ENCODE results near the gene SCIN.
"Not testable (repeated sequence)": the region's sequence is repeated elsewhere in the genome, so short reads cannot be mapped to it uniquely, and the experiment has no call there.

Gene SCIN

DNA sequence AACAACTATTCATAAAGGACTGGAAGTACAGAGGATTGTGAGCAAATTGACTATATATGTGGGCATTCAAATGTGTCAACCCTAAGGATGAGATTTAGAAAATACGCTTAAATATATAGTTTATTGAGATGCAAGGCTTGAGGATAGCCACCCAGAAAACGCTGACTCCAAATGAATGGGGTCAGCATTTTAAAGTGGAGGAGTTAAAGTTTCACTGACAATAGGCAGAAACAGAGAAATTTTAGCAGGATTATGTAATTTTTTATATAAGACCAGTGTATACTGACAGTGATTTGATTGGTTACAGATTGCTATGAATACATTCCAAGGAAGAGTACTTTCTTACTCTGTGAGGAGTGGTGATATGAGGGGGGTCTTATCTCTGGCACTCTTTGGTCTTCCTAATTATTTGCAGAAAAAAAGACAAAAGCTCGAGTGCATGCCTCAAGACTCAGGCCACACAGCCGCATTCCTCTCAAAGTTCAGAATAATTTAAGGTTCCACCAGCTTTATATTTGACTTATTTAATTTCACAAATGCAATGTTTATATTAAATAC is 78.3 kb downstream of the SCIN start:
- no peak for DNase-seq (ENCODE audit: low read depth)

DNA sequence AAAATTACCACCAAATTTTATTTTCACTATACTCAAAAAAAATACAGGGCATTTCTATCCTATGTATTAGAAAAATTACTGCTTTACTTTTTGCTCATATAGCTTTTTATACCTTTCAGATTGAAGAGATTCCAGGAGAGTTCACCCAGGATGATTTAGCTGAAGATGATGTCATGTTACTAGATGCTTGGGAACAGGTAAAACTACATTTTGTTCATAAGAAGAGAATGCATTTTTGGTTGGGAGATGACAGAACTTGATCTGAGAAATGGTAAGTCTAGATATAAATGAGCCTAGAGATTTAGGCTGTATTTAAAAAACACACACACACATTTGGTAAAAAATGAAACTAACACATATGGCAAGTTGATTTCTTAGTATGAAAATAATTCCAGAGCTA is 78.8 kb downstream of the SCIN start:
- no peak for DNase-seq (ENCODE audit: low read depth)

DNA sequence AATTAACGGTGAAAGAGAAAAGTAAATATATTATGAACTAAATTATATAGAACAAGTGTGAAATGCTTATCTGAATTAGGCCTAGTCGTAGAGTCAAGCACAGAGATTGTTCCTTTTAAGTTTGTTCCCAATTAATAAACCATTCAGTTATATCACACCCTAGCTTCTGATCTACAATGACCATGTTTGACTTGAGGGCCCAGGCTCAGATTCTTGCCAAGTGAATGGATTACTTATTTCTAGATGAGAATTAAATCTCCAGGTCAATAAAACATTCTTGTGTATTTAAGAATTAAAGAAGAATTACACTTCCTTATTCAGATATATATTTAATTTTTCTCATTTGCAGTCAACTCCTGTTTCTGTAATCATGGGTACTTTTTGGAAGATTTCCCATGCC is 79.6 kb downstream of the SCIN start:
- DNase-seq (ENCODE audit: low read depth) = no peak

DNA sequence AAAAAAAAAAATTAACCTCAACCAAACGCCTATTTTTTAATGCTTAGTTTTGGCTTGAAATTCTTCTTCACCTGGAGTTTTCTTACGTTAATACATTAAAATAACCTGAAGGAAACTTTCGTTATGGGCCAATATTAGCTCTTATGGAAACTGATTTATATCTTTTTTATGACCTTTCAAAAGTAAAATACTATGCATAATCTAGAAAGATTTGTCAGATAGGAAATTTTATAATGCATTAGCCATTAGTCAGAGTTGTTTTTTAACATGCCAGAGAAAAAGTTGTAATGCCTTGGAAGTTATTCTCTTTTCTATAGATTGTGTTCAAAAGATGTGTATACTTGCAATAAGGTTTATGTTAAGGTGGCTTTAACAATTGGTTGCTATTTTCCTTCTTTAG is 82.6 kb downstream of the SCIN start:
- DNase-seq (ENCODE audit: low read depth) = no peak

DNA sequence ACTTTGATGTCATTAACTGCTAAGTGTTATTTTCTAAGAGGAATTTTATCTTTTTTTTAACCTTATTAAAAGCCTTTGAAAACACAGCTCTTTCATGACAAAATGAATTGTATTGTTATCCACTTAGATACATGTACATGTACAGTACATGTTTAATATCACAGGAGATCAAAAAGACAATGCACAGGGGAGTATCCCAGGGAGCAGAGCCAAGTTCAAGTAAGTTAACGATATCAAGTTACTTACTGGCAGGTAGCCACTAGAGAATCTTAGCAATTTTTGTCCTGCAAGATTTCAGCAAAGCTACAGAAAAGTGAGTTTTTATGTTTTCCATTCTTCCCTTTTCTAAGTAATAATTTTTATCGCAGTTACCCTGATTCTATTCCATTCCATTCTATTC is 83.0 kb downstream of the SCIN start:
- DNase-seq (ENCODE audit: low read depth) = no peak

DNA sequence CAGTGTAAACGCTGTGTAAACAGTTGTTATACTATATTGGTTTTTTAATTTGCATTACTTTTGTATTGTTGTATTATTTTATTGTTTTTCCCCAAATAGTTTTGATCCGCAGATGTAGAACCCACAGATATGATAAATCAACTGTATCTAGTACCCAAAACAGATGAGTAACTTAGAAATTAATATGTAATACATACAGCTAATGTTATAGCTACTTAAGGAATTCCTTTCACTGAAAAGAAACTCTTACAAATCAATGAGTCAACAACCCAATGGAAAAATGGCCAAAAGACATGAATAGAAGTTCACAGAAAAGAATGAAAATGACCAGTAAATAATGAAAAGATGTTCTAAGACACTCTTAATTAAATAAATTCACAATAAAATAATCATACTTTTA is 84.6 kb downstream of the SCIN start:
- DNase-seq (ENCODE audit: low read depth) = no peak

DNA sequence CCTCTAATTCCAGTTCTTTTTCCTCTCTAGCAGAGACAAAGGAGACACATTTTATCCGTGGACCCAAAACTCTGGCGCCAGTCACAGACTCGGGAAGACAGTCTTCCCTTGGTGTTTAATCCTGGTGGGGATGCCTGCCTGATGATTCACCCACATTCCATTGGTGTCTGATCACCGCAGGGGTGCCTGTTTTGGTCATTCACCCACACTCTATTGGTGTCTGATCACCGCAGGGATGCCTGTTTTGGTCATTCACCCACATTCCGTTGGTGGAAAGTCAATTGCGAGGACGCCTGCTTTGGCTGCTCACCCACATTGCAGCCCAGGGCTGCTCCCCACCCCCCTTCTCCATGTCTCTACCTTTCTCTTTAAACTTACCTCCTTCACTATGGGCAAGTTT is 89.9 kb downstream of the SCIN start:
- DNase-seq (ENCODE audit: low read depth) = not testable (repeated sequence)

DNA sequence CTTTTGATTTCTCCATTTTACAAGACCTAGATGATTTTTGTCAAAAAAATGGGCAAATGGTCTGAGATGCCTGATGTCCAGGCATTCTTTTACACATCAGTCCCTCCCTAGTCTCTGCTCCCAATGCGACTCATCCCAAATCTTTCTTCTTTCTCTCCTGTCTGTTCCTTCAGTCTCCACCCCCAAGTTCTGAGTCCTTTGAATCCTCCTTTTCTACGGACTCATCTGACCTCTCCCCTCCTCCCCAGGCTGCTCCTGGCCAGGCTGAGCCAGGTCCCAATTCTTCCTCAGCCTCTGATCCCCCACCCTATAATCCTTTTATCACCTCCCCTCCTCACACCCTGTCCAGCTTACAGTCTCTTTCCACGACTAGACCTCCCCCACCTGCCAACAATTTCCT is 90.5 kb downstream of the SCIN start:
- DNase-seq (ENCODE audit: low read depth) = not testable (repeated sequence)

DNA sequence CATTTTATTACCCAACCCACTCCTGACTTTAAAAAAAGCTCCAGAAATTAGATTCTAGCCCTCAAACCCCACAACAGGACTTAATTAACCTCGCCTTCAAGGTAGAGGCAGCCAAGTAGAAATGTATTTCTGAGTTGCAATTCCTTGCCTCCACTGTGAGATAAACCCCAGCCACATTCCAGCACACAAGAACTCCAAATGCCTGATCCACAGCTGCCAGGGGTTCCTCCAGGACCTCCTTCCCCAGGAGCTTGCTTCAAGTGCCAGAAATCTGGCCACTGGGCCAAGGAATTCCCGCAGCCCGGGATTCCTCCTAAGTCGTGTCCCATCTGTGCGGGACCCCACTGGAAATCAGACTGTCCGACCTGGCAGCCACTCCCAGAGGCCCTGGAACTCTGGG is 91.1 kb downstream of the SCIN start:
- DNase-seq (ENCODE audit: low read depth) = no peak

DNA sequence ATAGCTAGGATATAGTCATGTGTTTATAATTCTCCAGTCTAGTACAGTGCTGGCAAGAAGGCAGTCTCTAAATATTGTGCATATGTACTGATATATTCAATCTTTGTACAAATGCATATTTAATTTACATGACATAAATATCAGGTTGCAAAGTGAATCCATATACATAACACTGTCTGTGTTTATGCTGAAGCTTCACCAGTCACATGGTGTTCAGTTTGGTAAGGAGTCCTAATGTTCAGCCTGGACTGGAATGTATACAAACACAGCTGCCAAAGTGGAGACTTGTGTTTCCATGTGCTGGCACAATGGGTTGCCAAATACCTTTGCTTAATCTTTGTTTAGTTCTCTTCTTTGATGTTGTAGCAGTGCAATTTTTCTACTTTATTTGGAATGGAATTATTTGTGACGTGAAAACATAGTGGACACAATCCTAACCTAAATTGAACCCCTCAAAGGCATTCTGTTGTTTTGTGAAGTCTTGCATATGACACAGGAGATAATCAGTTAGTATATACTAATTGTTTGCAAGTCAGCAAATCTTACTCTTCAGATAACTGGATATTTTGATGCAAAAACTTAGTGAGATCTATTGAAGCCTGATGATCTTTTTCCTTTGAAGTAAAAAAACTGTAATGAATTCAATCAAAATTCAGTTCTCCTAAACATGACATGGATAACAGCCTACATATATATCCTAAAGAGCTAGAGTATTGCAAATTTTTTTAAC is 99.6 kb downstream of the SCIN start:
- no peak for DNase-seq (ENCODE audit: low read depth)

DNA sequence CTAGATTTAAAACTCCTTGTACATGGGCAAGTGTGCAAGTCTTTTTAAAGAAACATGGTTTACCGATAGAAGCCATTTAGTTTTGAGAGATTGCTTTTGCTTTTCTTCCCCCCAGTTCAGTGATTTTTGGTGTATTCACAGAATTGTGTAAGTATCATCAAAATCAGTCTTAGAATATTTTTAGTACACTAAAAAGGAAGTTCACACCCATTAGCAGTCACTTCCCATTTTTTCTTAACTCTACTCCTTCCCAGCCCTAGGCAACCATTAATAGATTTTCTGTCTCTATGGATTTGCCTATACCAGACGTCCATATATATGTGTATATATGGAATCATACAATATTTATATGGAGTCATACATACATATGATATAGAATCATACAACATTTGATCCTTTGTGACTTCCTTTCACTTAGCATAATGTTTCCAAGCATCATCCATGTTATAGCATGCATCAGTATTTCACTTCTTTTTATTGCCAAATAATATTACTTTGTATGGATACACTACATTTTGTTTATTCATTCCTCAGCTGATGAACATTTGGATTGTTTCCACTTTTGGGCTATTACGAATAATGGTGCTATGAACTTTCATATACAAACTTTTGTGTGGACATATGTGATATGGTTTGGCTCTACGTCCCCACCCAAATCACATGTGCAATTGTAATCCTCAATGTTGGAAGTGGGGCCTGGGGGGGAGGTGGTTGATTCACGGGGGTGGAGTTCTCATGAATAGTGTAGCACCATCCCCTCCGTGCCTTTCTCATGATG is 100.4 kb downstream of the SCIN start:
- no peak for DNase-seq (ENCODE audit: low read depth)

DNA sequence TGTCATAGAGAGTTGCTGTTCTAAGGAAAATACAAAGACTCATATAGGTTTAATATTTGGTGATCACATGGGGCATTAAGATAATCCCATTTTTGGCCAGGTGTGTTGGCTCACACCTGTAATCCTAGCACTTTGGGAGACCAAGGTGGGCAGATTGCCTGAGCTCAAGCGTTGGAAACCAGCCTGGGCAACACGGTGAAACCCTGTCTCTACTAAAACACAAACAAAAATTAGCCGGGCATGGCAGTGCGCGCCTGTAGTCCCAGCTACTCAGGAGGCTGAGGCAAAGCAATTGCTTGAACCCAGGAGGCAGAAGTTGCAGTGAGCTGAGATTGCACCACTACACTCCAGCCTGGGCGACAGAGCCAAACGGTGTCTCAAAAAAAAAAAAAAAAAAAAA is 102.9 kb downstream of the SCIN start:
- not testable (repeated sequence) for DNase-seq (ENCODE audit: low read depth)

DNA sequence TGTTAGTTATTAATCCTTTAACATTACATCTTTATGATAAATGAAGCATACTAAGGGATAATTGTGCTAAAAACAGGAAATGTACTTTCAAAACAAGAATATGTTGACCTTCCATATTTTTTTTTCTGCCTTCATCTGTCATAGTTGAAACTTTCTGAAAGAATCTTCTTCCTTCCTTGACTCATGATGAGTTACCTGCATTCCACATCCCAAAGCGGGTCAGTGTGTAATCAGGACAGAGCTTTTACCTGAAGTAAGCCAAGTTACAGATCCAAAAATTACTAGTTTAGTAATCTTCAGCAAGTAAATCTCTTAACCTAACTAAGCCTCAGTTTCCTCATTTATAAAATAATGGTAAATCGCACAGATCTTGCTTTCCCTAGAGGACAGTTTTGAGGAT is 103.5 kb downstream of the SCIN start:
- DNase-seq (ENCODE audit: low read depth) = no peak

DNA sequence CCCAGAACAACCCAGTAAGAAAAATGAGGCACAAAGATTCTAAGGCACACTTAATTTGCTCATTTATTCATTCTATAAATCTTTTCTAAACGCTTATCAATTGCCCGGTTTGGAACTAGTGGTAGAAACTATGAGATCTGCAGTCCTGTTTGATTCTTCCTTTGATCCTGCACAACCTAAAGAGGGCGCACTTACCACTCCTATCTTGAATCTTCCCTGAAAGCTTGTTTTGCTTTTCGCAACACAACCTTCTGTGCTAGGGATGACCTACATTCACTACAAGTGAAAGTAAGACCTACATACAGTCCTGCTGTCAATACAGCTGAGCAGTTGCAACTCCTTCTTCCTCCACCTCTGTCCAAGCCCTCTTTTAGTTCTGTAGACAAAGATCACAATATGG is 104.3 kb downstream of the SCIN start:
- DNase-seq (ENCODE audit: low read depth) = no peak

DNA sequence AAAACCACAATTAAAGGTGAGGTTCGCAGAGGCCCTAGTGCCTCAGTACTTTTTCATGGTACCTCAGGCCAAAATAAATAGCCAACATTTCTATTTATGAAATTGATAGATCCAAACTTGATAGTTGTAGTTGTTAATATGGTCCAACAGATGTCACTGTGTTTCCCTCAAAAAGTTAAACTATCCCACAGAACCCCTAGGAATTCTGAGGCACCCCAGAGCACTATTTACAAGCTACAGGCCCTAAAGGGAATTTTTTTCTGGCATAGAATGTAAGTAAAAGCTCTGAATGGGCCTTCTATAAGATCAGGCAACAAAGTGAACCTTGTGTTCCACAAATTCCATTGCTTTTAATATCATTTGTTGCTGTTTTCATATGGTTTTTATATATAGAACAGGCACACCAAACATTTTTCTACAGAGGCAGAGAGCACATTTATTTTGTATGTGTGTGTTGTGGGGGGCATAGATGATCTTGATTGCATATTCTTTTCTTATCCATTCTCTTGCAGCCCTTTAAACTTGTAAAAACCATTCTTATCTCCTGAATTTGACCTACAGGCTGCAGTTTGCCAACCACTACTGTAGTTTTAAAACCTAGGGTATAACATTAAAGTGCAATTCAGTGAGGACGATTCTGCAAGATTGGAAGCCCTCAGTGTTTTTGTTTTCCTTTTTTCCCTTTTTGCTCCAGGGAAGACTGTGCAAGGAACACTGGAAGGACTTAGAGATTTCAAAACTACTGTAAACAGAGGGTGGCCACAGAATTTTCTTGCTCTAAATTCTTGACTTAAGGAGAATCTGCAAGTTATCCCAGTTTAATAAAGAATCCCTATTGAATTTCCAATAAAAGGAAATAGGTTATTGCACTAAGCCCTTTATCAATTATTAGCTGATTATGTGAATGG is 113.4 kb downstream of the SCIN start:
- DNase-seq (ENCODE audit: low read depth) = no peak

DNA sequence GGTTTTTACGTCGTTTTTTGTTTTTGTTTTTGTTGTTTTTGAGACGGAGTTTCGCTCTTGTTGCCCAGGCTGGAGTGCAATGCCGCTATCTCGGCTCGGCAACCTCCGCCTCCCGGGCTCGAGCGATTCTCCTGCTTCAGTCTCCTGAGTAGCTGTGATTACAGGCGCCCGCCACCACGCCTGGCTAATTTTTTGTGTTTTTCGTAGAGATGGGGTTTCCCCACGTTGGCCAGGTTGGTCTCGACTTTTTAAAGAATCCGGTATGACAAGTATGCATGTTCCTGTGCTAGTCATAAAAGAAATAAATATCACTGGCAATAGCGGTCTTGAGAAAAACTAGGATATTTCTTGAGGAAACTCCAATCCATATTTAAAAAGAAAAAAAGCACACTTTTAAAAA is 114.2 kb downstream of the SCIN start:
- no peak for DNase-seq (ENCODE audit: low read depth)

DNA sequence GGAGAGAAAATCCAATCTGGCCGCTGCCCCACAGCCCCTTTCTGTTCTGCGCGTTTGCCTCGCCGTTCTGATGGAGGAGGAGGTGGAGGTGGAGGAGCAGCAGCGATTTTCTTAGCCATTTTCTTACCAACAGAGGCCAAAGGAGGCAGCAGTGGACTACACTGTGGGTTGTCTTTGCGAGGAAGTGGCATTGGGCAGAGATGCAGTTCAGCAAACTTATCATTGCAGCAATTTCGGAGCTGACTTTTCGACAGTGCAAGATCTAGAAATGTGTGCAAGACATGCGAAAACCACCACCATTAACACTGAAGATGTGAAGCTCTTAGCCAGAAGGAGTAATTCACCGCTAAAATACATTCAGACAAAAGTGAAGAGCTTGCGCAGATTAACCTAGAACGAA is 115.0 kb downstream of the SCIN start:
- DNase-seq (ENCODE audit: low read depth) = no peak

DNA sequence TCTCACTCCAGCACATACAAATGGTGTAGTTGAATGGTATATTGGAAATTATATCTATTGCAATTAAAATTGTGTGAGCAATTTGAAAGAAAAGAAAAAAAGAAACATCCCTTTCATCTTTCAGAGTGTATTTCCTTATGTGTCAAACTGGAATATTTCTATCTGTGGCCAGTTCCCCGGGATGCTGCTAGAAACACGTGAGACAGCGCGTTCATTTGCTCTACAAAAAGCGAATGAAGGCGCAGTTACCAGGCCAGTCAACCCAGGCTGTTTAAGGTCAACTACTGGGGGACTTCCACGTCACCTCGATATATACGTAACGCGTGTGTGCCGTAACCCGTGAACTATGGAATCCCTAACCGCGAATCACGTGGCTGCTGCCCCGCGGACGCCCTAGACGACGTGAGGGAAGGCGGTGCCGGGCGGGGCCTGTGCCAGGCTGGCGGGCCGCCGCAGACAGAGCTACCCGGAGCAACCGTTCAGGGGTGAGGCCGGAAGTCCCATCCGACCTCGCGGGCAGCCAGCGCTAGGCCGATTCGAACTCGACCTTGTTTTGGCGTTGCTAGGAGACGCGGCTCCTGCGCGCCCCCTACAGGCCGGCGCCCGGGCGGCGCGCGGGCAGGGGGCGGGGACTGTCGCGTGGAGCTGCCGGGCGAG is 115.8 kb downstream of the SCIN start:
- DNase-seq (ENCODE audit: low read depth) = peak; percentile 81

DNA sequence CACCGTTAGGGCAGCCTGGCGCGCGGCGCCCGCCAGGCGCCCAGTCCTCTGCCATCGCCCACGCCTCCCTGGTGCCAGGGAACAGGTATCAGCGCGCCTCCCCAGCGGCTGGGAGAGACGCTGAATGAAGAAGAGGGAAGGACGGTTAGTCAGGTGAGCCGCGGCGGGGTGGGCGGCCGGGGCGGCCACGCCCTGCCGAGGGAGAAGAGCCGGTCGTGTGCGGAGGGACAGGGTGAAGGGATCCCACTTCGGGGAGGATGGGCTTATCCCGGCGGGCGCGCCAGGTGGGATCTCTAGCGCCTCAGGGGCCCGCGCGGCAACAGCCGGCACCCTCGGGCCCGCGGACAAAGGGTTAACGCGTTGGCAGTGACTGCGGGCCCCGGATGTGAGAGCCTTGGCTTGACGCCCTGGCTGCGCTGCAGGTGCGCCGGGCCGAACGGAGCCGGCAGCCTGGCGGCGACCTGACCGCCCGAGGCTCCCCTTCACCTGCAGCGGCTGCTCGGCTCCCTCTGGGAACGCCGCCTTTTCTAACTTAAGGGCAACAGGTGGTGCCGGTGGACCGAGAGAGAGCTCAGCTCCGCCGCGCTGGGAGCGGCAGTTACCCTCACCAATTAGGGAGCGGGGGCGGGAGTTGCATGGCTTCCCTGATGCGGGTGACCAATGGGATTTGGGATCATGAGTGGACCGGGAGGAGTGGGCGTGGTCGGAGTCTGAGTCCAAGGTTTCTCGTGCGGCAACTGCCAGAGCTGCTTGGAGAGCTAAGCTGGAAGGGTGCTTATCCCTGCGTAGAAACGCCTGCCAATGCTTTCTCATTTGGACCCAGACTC is 116.6 kb downstream of the SCIN start, which contains the start of gene ARL4A:
ARL4A (plus strand) TSS at position 743 of the 827 bp plus-strand sequence. CDS start 622 bp downstream, outside the sequence.
- DNase-seq (ENCODE audit: low read depth) = peak; percentile 78

DNA sequence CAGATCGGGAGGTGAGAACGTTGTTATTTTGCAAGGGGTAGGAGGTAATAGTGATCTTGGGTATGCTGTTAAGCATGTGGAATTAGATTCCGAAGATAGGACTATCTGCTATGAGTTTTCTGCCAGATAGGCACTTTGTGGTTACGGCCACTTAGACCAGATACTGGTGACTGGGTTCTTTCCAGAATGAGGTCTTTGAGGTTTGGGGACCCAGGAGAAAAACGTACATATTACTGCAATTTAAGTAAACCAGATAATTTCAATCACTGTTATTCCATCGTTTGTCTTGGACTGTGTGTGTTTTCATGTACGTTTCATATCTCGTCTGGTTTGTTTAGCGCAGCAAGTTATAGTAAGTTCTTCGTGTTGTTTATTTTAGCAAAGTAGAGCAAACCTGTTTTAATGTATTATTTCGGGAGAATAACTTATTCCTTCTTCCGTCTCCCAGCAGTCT is 117.2 kb downstream of the SCIN start:
- no peak for DNase-seq (ENCODE audit: low read depth)
